Lung (tissue), 16 donors: ENCODE measurements around the gene SPTSSB. TPM values are rescaled to one million over a fixed set of nuclear protein-coding genes. Genes with fewer than 3 reads are reported as not detected.
A peak's percentile ranks its signal among the peaks of the same experiment; 100 is the strongest.

Experiments
- ATAC-seq: fragments of 200-7000 bp; cut with Tn5 transposase; one replicate; pipeline ENCODE4 v1.9.1; 2020; ENCODE audit warnings: moderate number of reproducible peaks; ENCODE audit not compliant: insufficient read depth, low FRiP score
- DNase-seq, 3 donors: peaks; one replicate each; pipeline ENCODE4 v3.0.0-alpha.2; 2013 to 2017
- H3K27ac ChIP-seq, 2 donors: one replicate each; pipeline ENCODE4 v1.5.1; 2013; ENCODE audit warnings: mild to moderate bottlenecking in 2 of 2, moderate library complexity in 2 of 2, control low read depth in 1 of 2, inconsistent platforms in 1 of 2, low read depth in 1 of 2, low read length in 1 of 2
- H3K27me3 ChIP-seq, 3 donors: one replicate each; pipeline ENCODE4 v1.5.1; 2013; ENCODE audit warnings: low read length in 2 of 3; ENCODE audit not compliant: control insufficient read depth in 3 of 3, insufficient read depth in 3 of 3
- H3K36me3 ChIP-seq, 4 donors: one replicate each; pipeline ENCODE4 v1.5.1; 2013; ENCODE audit warnings: low read length in 4 of 4, mild to moderate bottlenecking in 1 of 4, moderate library complexity in 1 of 4; ENCODE audit not compliant: control insufficient read depth in 4 of 4, insufficient read depth in 4 of 4
- H3K4me1 ChIP-seq, 5 donors: one replicate each; pipeline ENCODE4 v1.5.1; 2013; ENCODE audit warnings: low read length in 5 of 5, mild to moderate bottlenecking in 2 of 5, moderate library complexity in 1 of 5; ENCODE audit not compliant: control insufficient read depth in 5 of 5, insufficient read depth in 5 of 5
- H3K4me3 ChIP-seq: one replicate; pipeline ENCODE4 v1.5.1; 2013; ENCODE audit warnings: mild to moderate bottlenecking, control low read depth, moderate library complexity
- H3K9ac ChIP-seq, 2 donors: one replicate each; pipeline ENCODE4 v1.5.1; 2013; ENCODE audit warnings: low read length in 2 of 2, control low read depth in 1 of 2; ENCODE audit not compliant: insufficient read depth in 1 of 2
- H3K9me3 ChIP-seq, 4 donors: one replicate each; pipeline ENCODE4 v1.5.1; 2013; ENCODE audit warnings: low read length in 3 of 4, mild to moderate bottlenecking in 1 of 4, moderate library complexity in 1 of 4; ENCODE audit not compliant: control insufficient read depth in 4 of 4, insufficient read depth in 3 of 4
- WGBS, 2 donors: extraction: QIAGEN DNeasy Blood & Tissue Kit; methylation state at CpG; one replicate each; pipeline ENCODE4 v1.1.7; 2013; 5-methylcytosine and 5-hydroxymethylcytosine counted together
- long read RNA-seq, 5 donors: transcript quantifications; one replicate each; lab custom pipeline, GENCODE V29; 2026
- polyA plus RNA-seq, 2 donors: library from polyadenylated mRNA; stranded (reverse); fragments of 200-250 nt; gene quantifications; one replicate each; pipeline ENCODE4 v1.2.1, GENCODE V29; 2013
- total RNA-seq, 2 donors: library from RNA; depleted of rRNA in 1 of 2; stranded (reverse); fragments of >200 nt in 1 of 2; gene quantifications; one replicate each; pipeline ENCODE4 v1.2.1, GENCODE V29; 2014 to 2021
- TF ChIP-seq, protein P1 (sequence below): IDR thresholded peaks from 2 replicates; pipeline ENCODE4 v1.5.1; 2012; ENCODE audit warnings: mild to moderate bottlenecking; ENCODE audit errors: control extremely low read depth, extremely low read depth
- donor health status: control.
- donor health status: control.
- donor health status: Bipolar disorder and iron deficiency.
- donor health status: healthy.
- donor health status: DM: yes; HTN: yes; CAD: no.

SPTSSB gene, protein sequence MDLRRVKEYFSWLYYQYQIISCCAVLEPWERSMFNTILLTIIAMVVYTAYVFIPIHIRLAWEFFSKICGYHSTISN
- total RNA-seq (under 1 TPM in 1 of 2 donors, not detected in 1; 0.23 TPM), polyA plus RNA-seq (under 1 TPM; 0.08 to 0.20 TPM)
- long read RNA-seq, donor 1, partial matches to known transcripts, result 0 of 3 reads
- long read RNA-seq, donor 1, other reads (novel, unspliced or antisense), result 0 of 3 reads
- long read RNA-seq, donor 2, partial matches to known transcripts, result 0 of 1 reads
- long read RNA-seq, donor 2, other reads (novel, unspliced or antisense), result 0 of 1 reads
- long read RNA-seq, donor 3, transcript SPTSSB-201 (3 exons, 3,103 nt), result major isoform, 5 of 6 reads
- long read RNA-seq, donor 3, partial matches to known transcripts, result 0 of 6 reads
- long read RNA-seq, donor 3, other reads (novel, unspliced or antisense), result 0 of 6 reads
- long read RNA-seq, donor 4, partial matches to known transcripts, result 0 of 1 reads
- long read RNA-seq, donor 4, other reads (novel, unspliced or antisense), result 0 of 1 reads
- long read RNA-seq, donor 5, partial matches to known transcripts, result 0 of 3 reads
- long read RNA-seq, donor 5, other reads (novel, unspliced or antisense), result 0 of 3 reads

DNA sequence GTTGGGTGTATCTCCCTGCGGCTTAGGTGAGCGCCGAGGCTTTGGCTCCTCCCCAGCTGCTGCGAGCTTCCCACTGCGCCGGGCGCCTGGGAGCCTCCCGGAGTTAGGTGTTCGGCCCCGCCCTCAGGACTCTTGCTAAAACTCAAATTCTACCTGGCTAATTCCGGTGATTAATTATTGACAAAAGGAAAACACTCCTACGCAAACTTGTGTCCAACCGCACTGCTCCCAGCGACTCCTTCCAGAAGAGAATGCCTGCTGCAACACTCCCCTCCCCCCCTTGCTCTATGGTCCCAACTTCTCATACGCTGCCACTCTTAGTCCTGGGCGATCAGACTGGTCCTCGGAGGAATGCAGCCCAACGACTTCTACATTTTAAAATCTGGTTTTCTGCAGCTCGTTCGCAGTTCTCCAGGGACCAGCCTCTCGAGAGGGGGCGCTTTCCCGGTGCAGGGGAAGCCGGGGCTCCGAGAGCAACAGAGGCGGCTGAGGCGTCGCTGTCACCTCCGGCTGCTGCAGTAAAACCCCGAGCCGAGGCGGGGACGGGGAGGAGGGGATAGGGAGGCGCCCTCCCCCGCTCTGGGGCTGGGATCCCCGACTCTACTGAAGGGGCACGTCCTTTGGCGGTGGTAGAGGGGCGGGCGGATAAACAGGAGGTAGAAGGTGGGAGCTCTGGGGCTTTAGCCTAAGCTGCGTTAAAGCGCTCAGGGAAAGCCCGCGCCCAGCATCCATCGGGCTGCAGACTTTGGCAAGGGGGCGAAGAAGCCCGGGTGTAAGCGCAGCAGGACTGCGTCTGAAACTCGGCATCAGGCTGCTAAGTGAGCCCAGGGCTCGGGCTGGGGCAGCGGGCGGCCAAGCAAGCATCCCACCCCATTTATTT, at the start of gene SPTSSB:
Gene SPTSSB, minus strand, starts transcription at position 77 of the 880 bp plus-strand sequence. CDS start 25,194 bp downstream, outside the sequence.
- WGBS, 2 donors, result 1% methylated on average over 53 of the region's 53 CpGs
- TF ChIP-seq, protein P1, sequence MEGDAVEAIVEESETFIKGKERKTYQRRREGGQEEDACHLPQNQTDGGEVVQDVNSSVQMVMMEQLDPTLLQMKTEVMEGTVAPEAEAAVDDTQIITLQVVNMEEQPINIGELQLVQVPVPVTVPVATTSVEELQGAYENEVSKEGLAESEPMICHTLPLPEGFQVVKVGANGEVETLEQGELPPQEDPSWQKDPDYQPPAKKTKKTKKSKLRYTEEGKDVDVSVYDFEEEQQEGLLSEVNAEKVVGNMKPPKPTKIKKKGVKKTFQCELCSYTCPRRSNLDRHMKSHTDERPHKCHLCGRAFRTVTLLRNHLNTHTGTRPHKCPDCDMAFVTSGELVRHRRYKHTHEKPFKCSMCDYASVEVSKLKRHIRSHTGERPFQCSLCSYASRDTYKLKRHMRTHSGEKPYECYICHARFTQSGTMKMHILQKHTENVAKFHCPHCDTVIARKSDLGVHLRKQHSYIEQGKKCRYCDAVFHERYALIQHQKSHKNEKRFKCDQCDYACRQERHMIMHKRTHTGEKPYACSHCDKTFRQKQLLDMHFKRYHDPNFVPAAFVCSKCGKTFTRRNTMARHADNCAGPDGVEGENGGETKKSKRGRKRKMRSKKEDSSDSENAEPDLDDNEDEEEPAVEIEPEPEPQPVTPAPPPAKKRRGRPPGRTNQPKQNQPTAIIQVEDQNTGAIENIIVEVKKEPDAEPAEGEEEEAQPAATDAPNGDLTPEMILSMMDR, result no peak
- Histone ChIP-seq H3K27ac (no peak within 1 kb of the TSS), H3K27me3 (peaks cover 0 to 49% (median 40%) of the 10 kb centered on the region in 3 donors), H3K4me3 (peak within 1 kb of the TSS; percentile 18), H3K36me3 (no peaks in the 10 kb centered on the region), H3K4me1 (peaks cover 0 to 17% (median 0%) of the 10 kb centered on the region in 5 donors), H3K9me3 (no peaks in the 10 kb centered on the region), H3K9ac (no peak within 1 kb of the TSS)
- peak; percentile 58 for ATAC-seq
- peak; percentile 68 to 86 (median 74) for DNase-seq

GRCh38 chr3:161420746-161421145, 49.4 kb upstream of the SPTSSB start:
- H3K4me1 ChIP-seq, result peaks cover 0 to 15% (median 7%) of the 10 kb centered on the region in 5 donors
- TF ChIP-seq, protein P1, result no peak
- no peak overlapping the region for H3K4me3 ChIP-seq
- WGBS, 2 donors, result 49 to 61% methylated on average over 8 of the region's 8 CpGs
- H3K36me3 ChIP-seq, result no peaks in the 10 kb centered on the region
- ATAC-seq (no peak), DNase-seq (peak in 2 of 3 donors; percentile 37 to 40)
- no peaks in the 10 kb centered on the region for H3K9me3 ChIP-seq
- no peaks in the 10 kb centered on the region for H3K27me3 ChIP-seq
- H3K27ac ChIP-seq, result no peak overlapping the region
- H3K9ac ChIP-seq, result no peak overlapping the region

DNA sequence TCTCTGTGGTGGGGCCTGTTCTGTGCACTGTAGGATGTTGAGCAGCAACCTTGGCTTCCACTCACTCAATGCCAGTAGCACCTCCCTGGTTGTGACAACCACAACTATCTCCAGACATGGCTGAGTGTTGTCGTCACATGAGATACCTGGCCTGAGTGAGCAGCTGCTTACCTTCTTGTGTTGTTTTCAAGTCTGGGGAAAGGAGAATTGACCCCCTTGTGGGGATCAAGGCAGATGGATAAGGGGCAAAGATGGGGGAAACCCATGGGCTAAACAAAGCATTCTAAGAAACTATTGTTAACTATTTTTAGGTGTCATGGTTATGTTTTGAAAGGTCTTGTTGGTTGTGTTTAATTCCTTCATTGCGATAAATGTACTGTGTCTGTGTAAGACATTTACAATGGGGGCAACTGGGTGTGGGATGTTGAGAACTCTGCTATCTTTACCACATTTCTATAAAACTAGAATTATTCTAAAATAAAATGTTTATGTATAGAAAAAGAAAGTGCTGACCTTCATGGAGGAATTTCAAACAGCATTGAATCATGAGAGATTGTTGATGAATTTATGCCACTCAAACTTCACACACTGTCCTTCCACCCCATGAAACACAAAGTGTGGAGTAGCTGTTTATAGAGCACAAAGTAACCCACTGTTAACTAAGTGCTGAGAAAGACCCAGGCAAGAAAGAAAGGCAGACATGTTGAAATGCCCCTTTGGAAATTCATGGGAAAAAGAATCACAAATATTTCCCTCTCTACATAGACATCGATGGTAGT, 48.4 kb upstream of the SPTSSB start:
- 89 to 90% methylated on average over 3 of the region's 3 CpGs for WGBS, 2 donors

More for the DNA sequence above, 48.4 kb upstream of the SPTSSB start:
- no peaks in the 10 kb centered on the region for H3K27me3 ChIP-seq
- no peaks in the 10 kb centered on the region for H3K9me3 ChIP-seq
- no peak overlapping the region for H3K4me3 ChIP-seq
- H3K9ac ChIP-seq, result peak overlapping the region in 1 of 2 donors; percentile 17
- H3K27ac ChIP-seq, result no peak overlapping the region
- TF ChIP-seq, protein P1, result no peak
- peaks cover 0 to 19% (median 9%) of the 10 kb centered on the region in 5 donors for H3K4me1 ChIP-seq
- no peak for ATAC-seq
- no peak for DNase-seq
- H3K36me3 ChIP-seq, result no peaks in the 10 kb centered on the region
